Neuronal stem cell (in vitro differentiated cells): ENCODE results near the gene RIN3.
"Not testable (repeated sequence)": the region's sequence is repeated elsewhere in the genome, so short reads cannot be mapped to it uniquely, and the experiment has no call there.

Source experiments
- DNase-seq: peaks from one replicate; pipeline ENCODE4 v3.0.0-alpha.2; 2013; ENCODE audit warnings: low spot score
- H2AFZ ChIP-seq: one replicate; pipeline ENCODE4 v1.6.1; 2013; ENCODE audit warnings: mild to moderate bottlenecking, low read length, inconsistent platforms
- H2AK5ac ChIP-seq: 2 replicates; pipeline ENCODE4 v1.6.1; 2013; ENCODE audit warnings: low read depth, mild to moderate bottlenecking, inconsistent platforms, low read length, moderate library complexity, mixed read lengths
- H2BK120ac ChIP-seq: 2 replicates; pipeline ENCODE4 v1.6.1; 2013; ENCODE audit warnings: low read depth, mild to moderate bottlenecking, inconsistent platforms, low read length, moderate library complexity, mixed read lengths
- H2BK12ac ChIP-seq: one replicate; pipeline ENCODE4 v1.6.1; 2013; ENCODE audit warnings: low read length, inconsistent platforms
- H2BK15ac ChIP-seq: 2 replicates; pipeline ENCODE4 v1.6.1; 2013; ENCODE audit warnings: mild to moderate bottlenecking, low read length, inconsistent platforms, mixed read lengths
- H2BK5ac ChIP-seq: one replicate; pipeline ENCODE4 v1.6.1; 2013; ENCODE audit warnings: inconsistent platforms, mild to moderate bottlenecking, low read length, moderate library complexity
- H3K14ac ChIP-seq: one replicate; pipeline ENCODE4 v1.6.1; 2013; ENCODE audit warnings: low read length, inconsistent platforms
- H3K18ac ChIP-seq: 2 replicates; pipeline ENCODE4 v1.6.1; 2013; ENCODE audit warnings: low read length, inconsistent platforms
- H3K23ac ChIP-seq: 2 replicates; pipeline ENCODE4 v1.6.1; 2013; ENCODE audit warnings: low read depth, mild to moderate bottlenecking, mixed read lengths, low read length, inconsistent platforms; ENCODE audit not compliant: poor library complexity
- H3K27ac ChIP-seq: replicated peaks from 3 replicates; pipeline ENCODE4 v1.5.1; 2013; ENCODE audit warnings: low read length, inconsistent platforms
- H3K27me3 ChIP-seq, 3 experiments: 2 replicates each; pipeline ENCODE4 v1.6.1; 2013; ENCODE audit warnings: low read length in 3 of 3, mild to moderate bottlenecking in 2 of 3, inconsistent platforms in 1 of 3, low read depth in 1 of 3, mixed read lengths in 1 of 3, moderate library complexity in 1 of 3; ENCODE audit not compliant: control insufficient read depth in 3 of 3, insufficient read depth in 3 of 3
- H3K36me3 ChIP-seq, 2 donors: replicated peaks in 1 of 2; 2 replicates each; pipeline ENCODE4 v1.6.1; 2013; ENCODE audit warnings: low read length in 2 of 2; ENCODE audit not compliant: control insufficient read depth in 2 of 2, insufficient read depth in 2 of 2
- H3K4ac ChIP-seq: 2 replicates; pipeline ENCODE4 v1.6.1; 2013; ENCODE audit warnings: inconsistent platforms, mild to moderate bottlenecking, low read length, moderate library complexity
- H3K4me1 ChIP-seq, 2 donors: 1 replicate in 1 of 2; 2 replicates in 1 of 2; pipeline ENCODE4 v1.6.1; 2013; ENCODE audit warnings: low read length in 2 of 2, low read depth in 1 of 2; ENCODE audit not compliant: control insufficient read depth in 2 of 2, insufficient read depth in 1 of 2
- H3K4me2 ChIP-seq: one replicate; pipeline ENCODE4 v1.6.1; 2013; ENCODE audit warnings: mild to moderate bottlenecking, low read length, inconsistent platforms; ENCODE audit not compliant: insufficient read depth, poor library complexity, severe bottlenecking
- H3K4me3 ChIP-seq, 2 donors: 2 replicates each; pipeline ENCODE4 v1.5.1; 2013; ENCODE audit warnings: low read length in 2 of 2, mild to moderate bottlenecking in 2 of 2, inconsistent platforms in 1 of 2, moderate library complexity in 1 of 2
- H3K79me1 ChIP-seq: one replicate; pipeline ENCODE4 v1.6.1; 2013; ENCODE audit warnings: low read depth, mild to moderate bottlenecking, inconsistent platforms, low read length, moderate library complexity
- H3K9ac ChIP-seq: one replicate; pipeline ENCODE4 v1.6.1; 2013; ENCODE audit warnings: mild to moderate bottlenecking, low read depth, low read length, inconsistent platforms; ENCODE audit not compliant: poor library complexity
- H3K9me3 ChIP-seq, 2 donors: replicated peaks in 1 of 2; 2 replicates each; pipeline versions ENCODE3 to v1.6.1; 2013; ENCODE audit warnings: low read length in 2 of 2, mild to moderate bottlenecking in 2 of 2, inconsistent platforms in 1 of 2, low read depth in 1 of 2, mixed read lengths in 1 of 2, moderate library complexity in 1 of 2; ENCODE audit not compliant: control insufficient read depth in 2 of 2, insufficient read depth in 1 of 2
- H4K8ac ChIP-seq: one replicate; pipeline ENCODE4 v1.6.1; 2013; ENCODE audit warnings: low read depth, mild to moderate bottlenecking, inconsistent platforms, low read length, moderate library complexity
- H4K91ac ChIP-seq: one replicate; pipeline ENCODE4 v1.6.1; 2013; ENCODE audit warnings: low read length, low read depth, mild to moderate bottlenecking, inconsistent platforms; ENCODE audit not compliant: poor library complexity
- WGBS, 2 donors: extraction: QIAGEN DNeasy Blood & Tissue Kit; methylation state at CpG; one replicate each; pipeline ENCODE4 v1.1.7; 2013; ENCODE audit warnings: missing lambda C conversion rate in 2 of 2, mixed read lengths in 1 of 2; ENCODE audit not compliant: insufficient read length in 2 of 2, insufficient replicate concordance in 1 of 2; ENCODE audit errors: extremely low coverage in 2 of 2; 5-methylcytosine and 5-hydroxymethylcytosine counted together

The RIN3 gene

GRCh38 chr14:92638904-92639303 is 125.3 kb downstream of the RIN3 start:
- H2BK120ac ChIP-seq, result no peak overlapping the region
- H3K4me1 ChIP-seq, result peaks cover 6 to 7% of the 10 kb centered on the region in 2 donors
- H3K27ac ChIP-seq, result no peak overlapping the region
- H3K4me3 ChIP-seq, result no peak overlapping the region
- peak overlapping the region; percentile 39 for H3K18ac ChIP-seq
- H2AFZ ChIP-seq, result no peak overlapping the region
- no peak overlapping the region for H2BK12ac ChIP-seq
- peak overlapping the region; percentile 39 for H3K14ac ChIP-seq
- H3K9ac ChIP-seq, result no peak overlapping the region
- H2BK15ac ChIP-seq, result no peak overlapping the region
- no peak overlapping the region for H4K8ac ChIP-seq
- no peak for DNase-seq
- H3K9me3 ChIP-seq, result no peaks in the 10 kb centered on the region
- H3K36me3 ChIP-seq, result no peaks in the 10 kb centered on the region
- H4K91ac ChIP-seq, result no peak overlapping the region
- peak overlapping the region; percentile 1 for H2AK5ac ChIP-seq
- peak overlapping the region; percentile 18 for H2BK5ac ChIP-seq
- no peaks in the 10 kb centered on the region for H3K27me3 ChIP-seq
- no peak overlapping the region for H3K4ac ChIP-seq
- no CpG with 5 or more reads among the region's 7 CpGs for WGBS, 2 donors
- peaks cover 2% of the 10 kb centered on the region for H3K79me1 ChIP-seq
- no peak overlapping the region for H3K23ac ChIP-seq
- no peak overlapping the region for H3K4me2 ChIP-seq

GRCh38 chr14:92639472-92640117 is 126.0 kb downstream of the RIN3 start:
- H3K18ac ChIP-seq, H3K4me1 ChIP-seq, H4K91ac ChIP-seq, H2BK120ac ChIP-seq, H3K4me3 ChIP-seq, H3K27ac ChIP-seq, H3K9me3 ChIP-seq, H2BK15ac ChIP-seq, DNase-seq, H3K4ac ChIP-seq, H3K14ac ChIP-seq, H2AFZ ChIP-seq, H3K23ac ChIP-seq, H3K9ac ChIP-seq, H2BK12ac ChIP-seq, H3K27me3 ChIP-seq, H3K36me3 ChIP-seq, H2AK5ac ChIP-seq, H3K79me1 ChIP-seq, H4K8ac ChIP-seq, H3K4me2 ChIP-seq: not testable (repeated sequence)
- H2BK5ac ChIP-seq, result peak overlapping the region; percentile 18
- no CpG with 5 or more reads among the region's 23 CpGs for WGBS, 2 donors

- Histone ChIP-seq H3K4ac (no peak overlapping the region), H2BK120ac (no peak overlapping the region), H3K23ac (no peak overlapping the region), H2AK5ac (no peak overlapping the region), H3K79me1 (peaks cover 2% of the 10 kb centered on the region), H2AFZ (no peak overlapping the region), H3K18ac (peak overlapping the region; percentile 24), H3K27ac (no peak overlapping the region), H2BK5ac (no peak overlapping the region), H3K9me3 (peaks cover 0 to 12% of the 10 kb centered on the region in 2 donors), H2BK12ac (no peak overlapping the region), H3K36me3 (no peaks in the 10 kb centered on the region), H3K4me1 (peaks cover 6 to 7% of the 10 kb centered on the region in 2 donors), H4K8ac (no peak overlapping the region), H3K4me3 (no peak overlapping the region), H4K91ac (no peak overlapping the region), H3K9ac (no peak overlapping the region), H3K27me3 (no peaks in the 10 kb centered on the region), H2BK15ac (no peak overlapping the region), H3K14ac (peak overlapping the region; percentile 40), H3K4me2 (no peak overlapping the region)
- WGBS, 2 donors, result no CpG with 5 or more reads among the region's 10 CpGs
- DNase-seq, result no peak
Observed at GRCh38 chr14:92641306-92641705, 127.7 kb downstream of the RIN3 start.

GRCh38 chr14:92644171-92644969 is 130.8 kb downstream of the RIN3 start:
- H4K8ac ChIP-seq, result no peak overlapping the region
- no peak overlapping the region for H3K4me3 ChIP-seq
- DNase-seq, result no peak
- H3K4me2 ChIP-seq, result no peak overlapping the region
- no peak overlapping the region for H3K27ac ChIP-seq
- no peak overlapping the region for H2BK12ac ChIP-seq
- H2BK5ac ChIP-seq, result no peak overlapping the region
- peaks cover 0 to 12% of the 10 kb centered on the region in 2 donors for H3K9me3 ChIP-seq
- H3K9ac ChIP-seq, result no peak overlapping the region
- no peak overlapping the region for H3K14ac ChIP-seq
- H3K79me1 ChIP-seq, result no peaks in the 10 kb centered on the region
- no peak overlapping the region for H4K91ac ChIP-seq
- no peaks in the 10 kb centered on the region for H3K36me3 ChIP-seq
- H3K4ac ChIP-seq, result no peak overlapping the region
- no peak overlapping the region for H2BK15ac ChIP-seq
- no peaks in the 10 kb centered on the region for H3K27me3 ChIP-seq
- no peak overlapping the region for H2BK120ac ChIP-seq
- no peak overlapping the region for H2AFZ ChIP-seq
- WGBS, 2 donors, result no CpG with 5 or more reads among the region's 9 CpGs
- H3K4me1 ChIP-seq, result peaks cover 0 to 5% of the 10 kb centered on the region in 2 donors
- H3K18ac ChIP-seq, result no peak overlapping the region
- H3K23ac ChIP-seq, result no peak overlapping the region
- H2AK5ac ChIP-seq, result no peak overlapping the region
